ENCODE data around the gene COQ5.

- no peak for TF ChIP-seq CTCF (IDR thresholded peaks at IDR 0.05; ENCODE audit: low read depth, low read length, missing input control)
- no peak for TF ChIP-seq TAF1 (conservative IDR thresholded peaks at IDR 0.05)
- no peak for TF ChIP-seq NR2F2 (IDR thresholded peaks at IDR 0.05)
Observed at GRCh38 chr12:120465756-120466155, 63.2 kb downstream of the COQ5 start.
